GM20431 (cell line): ENCODE data around the gene PRR19.
"Not testable (repeated sequence)": the region's sequence is repeated elsewhere in the genome, so short reads cannot be mapped to it uniquely, and the experiment has no call there.

ENCODE experiments used
- in situ Hi-C: fragments of 300-500 bp; cut with MseI, MboI; formaldehyde crosslinking; loops from one replicate; pipeline ENCODE4 v1.15.0; 2020; ENCODE audit warnings: low sequenced_read_pairs; ENCODE audit not compliant: unreplicated experiment

PRR19 gene, protein sequence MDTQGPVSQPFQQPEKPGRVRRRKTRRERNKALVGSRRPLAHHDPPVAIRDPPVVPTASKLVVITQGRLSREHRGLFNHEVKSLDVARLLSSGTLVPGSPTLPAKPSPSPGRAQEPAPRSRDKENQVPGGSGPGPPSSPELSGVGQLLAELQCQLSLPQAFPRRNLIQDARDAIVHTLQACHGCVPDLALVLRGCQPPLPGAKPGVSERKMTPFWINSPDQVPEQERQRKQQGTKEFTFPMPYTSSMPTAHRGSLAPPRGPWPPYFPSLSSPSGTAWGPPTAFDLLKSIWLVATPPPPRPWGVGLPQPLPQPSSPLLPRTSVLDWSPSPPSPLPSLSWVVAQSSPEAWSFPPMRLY

DNA sequence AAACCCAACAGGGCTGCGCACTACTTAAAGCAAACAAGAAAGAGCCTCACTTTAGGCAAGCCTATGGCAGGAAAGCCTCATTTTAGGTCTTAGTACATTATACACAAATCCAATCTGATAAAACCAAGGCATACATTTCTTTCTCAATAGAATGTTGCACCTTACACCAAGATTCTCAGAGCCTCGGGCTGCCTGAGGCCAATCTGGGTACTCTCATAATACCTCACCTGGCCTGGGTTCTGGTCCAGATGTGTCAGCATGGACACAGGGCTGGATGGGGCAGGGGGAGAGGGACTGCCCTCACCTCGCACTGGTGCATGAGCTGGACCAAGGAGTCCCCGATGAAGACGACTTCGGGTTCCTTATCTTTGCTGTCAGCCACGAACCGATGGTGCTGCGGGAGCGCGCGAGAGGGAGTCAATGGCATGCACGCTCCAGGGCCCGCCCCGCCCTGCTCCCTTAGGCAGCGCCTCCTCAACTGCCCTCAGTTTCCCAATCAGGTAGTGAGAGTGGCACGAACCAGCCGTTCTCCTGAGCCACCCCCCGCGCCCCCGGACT lies at the start of gene PRR19:
Gene PRR19 (plus strand): TSS at position 487 of the 558 bp plus-strand sequence. CDS start 7,453 bp downstream, outside the sequence.
- in situ Hi-C loops: no loop called here

DNA sequence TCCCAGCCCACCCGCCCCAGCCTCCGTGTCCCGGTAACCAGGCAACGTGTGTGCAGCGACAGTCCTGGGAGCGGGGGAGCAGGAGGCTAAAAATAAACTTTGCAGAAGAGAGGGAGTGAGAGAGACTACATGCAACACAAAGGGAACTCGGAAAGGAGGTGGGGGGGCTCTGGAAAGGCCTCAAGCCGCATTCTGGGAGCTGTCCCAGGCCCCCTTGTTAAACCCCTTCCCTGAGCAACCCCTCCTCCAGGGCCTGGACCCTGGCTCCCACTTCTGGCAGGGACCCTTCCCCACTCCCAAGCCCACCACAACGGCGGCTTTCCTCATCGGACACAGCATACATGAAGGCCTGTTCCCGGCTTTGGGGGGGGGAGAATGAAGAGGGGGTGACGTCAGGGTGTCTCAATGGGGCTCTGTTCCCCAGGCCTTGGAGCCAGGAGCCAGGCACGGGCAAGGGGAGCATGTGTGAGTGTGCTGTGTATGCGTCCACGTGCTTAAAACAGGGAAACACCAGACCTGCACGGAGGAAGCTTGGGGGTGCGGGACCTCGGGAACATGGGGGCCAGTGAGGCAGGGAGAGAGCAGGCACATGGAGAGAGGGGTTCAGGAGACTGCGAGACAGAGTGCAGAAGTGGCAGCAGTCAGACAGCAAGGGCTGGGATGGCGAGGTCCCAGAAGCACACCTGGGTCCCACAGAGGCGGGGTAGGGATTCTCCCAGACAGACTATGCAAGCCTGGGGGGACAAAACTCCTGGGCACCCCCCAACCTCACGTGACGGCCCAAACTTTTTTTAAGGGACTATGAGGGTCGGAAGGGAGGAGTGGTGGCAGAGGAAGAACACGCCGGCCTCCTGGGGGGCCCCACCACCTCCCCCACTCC lies 49.3 kb upstream of the PRR19 start:
- in situ Hi-C loops: no loop called here

DNA sequence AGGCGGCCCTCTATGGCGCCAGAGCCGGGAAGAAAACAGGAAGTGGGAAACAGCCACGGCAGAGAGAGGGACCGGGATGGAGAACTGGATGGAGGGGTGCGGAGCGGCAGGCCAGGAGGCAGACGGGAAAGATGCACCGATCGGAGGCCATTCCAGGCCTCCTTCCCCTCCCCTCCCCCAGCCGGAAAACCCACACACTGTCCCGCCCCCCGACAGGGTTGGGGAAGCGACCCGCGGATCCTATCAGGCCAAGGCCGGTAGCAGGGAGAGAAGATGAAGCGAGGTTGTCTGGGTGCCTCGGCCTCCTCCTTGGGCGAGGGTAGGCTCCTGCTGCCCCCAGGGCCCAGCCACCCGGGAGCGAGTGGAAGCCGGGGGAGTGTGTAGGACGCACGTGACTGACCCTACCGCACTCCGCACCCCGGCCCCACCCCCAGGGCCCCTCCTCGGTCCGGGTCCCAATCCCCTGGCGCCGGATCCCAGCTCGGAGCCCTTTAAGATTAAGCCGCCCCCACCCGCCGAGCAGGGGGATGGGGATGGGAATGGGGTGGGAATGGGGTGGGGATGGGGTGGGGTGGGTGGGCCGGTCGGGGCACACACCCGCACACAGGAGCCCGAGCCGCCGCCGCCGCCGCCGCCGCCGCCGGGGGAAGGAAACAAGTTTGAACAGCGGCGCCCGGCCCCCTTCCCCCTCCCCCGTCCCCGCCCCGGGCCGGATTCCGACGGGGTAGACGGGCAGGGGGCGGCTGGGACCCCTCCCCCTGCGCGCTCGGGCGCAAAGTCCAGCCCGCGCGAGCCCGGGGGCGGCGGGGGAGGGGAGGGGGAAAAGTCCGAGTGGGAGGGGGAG lies 48.5 kb upstream of the PRR19 start:
- in situ Hi-C loops: no loop called here

DNA sequence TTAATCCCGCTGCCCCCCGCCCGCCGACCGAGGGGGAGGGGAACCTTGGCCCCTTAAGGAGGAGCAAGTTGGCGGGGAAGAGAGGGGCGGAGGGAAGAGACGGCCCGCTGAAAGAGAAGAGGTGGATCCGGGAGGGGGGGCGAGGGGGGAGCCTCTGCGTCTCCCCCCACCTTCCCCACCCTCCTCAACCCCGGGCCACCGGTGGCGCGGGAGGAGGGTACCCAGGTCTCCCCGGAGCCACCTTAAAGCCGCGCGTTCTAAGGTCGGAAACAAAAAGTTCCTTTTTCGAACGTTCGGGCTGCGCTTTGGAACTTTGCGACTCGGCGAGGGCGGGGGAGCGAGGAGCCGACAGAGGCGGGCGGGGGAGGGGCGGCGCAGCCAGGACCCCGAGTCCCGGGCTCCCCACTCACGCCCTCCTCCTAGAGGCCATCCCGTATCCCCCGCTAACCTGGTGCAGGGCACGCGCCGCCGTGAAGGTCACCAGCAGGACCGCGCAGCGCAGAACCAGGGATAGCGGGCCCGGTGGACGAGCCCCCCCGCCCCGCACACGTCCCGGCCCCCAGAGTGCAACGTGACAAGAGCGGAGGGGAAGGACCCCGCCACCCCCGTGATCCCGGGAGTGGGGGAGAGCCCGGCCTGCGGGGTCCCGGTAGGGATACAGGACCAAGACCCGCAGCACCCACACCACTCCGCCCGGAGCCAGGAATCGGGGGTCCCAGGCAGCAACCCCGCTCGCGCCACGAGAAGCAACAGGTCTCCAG lies 47.7 kb upstream of the PRR19 start:
- in situ Hi-C loops: no loop called here

DNA sequence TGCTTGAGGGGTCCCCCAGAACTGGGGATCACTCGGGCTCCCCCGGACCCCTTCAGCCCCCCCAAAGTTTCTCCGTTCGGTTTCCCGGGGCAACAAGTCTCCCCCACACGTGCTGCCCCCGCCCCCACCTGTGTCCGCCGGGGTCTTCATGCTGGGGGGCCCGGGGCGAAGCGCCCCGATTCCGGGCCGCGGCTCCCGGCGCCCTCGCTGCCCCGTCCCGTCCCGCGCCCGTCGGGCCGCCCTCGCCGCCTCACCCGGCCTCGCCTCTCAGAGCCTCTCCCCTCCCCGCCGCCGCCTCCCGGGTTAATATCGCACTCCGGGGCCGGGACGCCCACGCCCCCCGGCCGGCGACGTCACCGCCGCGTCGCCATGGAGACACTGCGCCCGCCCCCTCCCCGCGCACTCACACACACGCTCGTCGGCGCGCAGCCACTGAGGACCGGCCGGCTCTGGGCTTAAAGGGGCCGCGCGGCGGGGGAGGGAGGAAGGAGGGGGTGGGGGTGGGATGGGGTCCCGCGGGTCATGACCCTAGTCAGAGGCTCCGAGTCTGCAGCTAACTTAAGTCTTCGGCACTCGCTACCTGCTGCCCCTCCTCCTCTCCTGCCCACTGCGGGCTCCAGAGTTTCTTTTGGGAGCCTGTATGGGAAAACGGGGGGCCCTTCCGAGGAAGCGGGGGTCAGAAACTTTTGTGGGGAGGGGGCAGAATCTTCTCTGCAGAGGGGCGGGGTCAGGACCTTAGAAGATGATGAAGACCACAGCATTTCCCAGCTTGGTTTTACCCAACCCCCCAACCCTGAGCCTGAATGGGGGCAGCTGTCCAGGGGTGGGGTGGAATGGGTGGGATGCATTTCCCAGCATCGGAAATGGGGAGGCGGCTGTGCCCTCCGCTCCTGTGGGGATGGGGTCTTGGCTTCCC lies 46.8 kb upstream of the PRR19 start, which contains the start of gene ERF:
Gene ERF (minus strand): TSS at position 279 of the 916 bp plus-strand sequence. CDS start 129 bp downstream, at position 150.
- in situ Hi-C loops: no loop called here

DNA sequence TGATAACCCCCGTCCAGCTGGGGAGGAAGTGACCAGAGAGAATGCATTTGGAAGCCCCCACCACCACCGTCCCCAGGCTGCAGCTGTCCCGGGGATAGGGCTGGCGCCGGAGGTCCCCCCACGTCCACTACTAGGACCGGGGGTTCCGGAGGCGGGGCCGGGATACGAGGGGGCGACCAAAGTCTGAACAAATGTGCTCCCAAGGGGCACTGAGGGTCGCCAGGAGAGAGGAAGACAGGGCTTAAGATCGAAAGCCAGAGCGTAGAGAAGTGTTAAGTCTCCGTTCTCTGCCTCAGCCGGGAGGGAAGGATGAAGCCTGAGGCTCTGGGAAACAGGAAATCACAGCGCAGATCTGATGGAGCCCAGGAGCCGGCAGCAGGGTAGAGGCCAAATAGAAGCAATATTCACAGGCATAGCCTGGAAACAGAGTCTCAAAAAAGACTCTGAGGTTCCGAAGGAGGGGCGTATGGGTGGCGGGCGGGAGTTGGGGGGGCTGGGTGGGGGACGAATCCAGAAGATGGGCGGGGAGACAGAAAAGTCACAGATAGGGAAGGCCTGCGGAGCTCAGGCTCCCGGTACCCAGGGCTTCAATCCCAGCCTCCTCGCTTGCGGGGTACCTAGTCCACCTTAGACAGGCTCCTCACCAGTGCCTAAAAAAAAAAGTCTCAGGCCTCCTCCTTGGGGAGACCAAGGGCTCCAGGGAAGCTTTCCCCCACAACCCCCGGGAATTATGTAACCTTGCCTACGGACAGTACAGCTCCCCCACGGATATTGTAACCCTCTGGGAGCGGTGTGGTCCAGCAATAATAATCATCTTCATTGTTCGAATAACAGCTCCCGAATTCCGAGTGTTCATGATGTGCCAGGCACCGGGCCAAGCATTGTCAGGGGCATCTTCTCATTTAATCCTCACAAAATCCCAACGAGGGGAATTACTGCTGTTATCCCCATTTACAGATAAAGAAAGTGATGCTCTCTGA lies 45.9 kb upstream of the PRR19 start:
- in situ Hi-C loops: no loop called here

DNA sequence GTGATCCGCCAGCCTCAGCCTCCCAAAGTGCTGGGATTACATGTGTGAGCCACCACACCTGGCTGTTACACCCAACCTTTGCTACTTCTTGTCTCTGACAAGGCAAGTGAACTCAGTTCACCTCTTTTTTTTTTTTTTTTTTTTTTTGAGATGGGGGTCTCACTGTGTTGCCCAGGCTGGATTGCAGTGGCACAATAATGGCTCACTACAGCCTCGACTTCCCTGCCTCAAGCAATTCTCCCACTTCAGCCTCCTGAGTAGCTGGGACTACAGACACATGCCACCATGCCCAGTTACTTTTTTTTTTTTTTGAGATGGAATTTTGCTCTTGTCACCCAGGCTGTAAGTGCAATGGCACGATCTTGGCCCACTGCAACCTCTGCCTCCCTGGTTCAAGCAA lies 44.1 kb upstream of the PRR19 start:
- in situ Hi-C loops: not testable (repeated sequence)

DNA sequence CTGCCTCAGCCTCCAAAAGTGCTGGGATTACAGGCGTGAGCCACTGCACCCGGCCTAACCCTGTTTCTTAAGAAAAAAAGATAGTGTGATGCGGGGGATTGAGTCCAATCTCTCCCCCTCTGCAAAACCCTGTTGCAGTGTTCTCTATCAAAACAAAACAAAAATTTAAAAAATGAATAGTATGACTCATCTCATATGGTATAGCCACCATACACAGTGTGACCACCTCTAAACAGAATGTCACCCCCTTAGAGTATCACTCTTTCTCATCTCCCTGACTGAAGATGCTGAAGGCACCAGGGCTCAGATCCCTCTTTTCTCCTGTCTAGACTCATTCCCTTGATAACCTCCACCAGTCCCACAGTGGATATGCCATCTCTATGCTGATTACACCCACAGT lies 40.2 kb upstream of the PRR19 start:
- in situ Hi-C loops: no loop called here

DNA sequence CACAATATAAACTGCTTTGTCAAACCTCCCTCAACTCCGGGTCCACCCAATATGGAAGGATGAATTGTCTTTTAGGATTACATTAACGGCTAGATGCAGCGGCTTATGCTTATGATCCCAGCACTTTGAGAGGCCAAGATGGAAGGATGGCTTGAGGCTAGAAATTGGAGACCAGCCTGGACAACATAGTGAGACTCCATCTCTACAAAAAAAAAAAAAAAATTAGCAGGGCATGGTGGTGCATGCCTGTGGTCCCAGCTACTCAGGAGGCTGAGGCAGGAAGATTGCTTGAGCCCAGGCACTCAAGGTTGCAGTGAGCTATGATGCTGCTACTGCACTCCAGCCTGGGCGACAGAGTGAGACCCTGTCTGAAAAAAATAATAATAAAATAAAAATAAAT lies 35.8 kb upstream of the PRR19 start:
- in situ Hi-C loops: not testable (repeated sequence)

DNA sequence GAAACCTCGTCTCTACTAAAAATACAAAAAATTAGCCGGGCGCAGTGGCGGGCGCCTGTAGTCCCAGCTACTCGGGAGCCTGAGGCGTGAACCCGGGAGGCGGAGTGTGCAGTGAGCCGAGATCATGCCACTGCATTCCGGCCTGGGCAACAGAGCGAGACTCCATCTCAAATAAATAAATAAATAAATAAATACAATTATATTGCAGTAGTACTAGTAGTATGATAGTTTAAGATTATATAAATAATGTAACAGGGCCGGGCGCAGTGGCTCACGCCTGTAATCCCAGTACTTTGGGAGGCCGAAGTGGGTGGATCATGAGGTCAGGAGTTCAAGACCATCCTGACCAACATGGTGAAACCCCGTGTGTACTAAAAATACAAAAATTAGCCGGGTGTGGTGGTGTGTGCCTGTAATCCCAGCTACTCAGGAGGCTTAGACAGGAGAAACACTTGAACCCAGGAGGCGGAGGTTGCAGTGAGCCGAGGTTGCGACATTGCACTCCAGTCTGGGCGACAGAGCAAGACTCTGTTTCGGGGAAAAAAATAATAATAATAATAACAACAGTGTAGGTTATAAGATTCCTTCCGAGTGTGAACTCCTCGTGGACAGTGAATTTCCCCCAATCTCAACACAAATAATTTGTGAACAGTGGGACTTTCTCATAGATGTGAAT lies 34.9 kb upstream of the PRR19 start:
- in situ Hi-C loops: not testable (repeated sequence)

DNA sequence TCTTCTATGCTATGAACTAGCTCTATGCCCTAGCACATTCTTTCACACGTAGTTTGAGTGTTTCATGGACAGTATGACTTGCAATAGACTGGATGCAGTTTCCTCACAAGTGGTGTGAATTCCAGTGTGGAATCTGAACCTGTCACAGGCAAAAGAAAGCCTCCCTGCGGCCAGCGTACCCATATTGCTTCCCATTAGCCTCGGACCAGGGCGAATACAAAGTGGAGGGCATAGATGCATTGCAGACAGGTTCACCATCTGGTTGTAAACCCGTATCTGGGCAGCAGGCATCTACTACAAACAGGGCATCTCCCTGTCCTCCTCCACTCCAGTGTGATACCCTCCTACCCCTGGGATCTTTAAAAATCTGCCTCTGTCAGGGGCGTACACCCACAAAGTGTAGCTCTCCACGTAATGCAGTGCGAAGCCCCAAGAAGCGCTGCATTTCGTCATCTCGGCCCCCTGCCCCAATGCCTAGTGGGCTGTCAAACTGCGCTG lies 34.2 kb upstream of the PRR19 start:
- in situ Hi-C loops: no loop called here

DNA sequence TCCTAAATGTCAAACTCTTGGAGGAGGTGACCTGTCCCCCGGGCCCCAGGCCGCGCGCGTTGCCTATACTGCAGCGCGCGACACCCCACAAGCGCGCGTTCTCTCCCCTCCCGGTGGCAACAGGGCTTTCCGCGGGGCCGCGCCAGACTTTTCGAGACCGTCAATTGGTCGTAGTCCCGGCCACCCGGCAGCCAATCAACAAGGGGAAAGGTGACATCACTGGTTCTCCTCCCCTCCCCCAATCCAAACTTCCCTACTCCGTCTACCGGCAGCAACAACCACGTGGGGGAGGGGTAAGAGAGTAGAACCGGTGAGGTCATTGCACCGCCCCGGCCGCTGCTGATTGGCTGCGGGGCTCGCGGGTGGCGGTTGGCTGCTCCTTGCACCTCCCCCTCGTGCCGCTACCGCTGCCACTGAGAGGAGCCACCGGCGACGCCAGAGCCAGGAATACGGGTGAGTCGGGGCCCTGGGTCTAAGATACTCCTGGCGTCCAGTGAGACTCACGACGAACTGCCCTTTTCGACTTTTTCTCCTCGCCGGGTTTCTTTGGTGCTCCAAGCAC lies 33.7 kb upstream of the PRR19 start:
- in situ Hi-C loops: no loop called here

DNA sequence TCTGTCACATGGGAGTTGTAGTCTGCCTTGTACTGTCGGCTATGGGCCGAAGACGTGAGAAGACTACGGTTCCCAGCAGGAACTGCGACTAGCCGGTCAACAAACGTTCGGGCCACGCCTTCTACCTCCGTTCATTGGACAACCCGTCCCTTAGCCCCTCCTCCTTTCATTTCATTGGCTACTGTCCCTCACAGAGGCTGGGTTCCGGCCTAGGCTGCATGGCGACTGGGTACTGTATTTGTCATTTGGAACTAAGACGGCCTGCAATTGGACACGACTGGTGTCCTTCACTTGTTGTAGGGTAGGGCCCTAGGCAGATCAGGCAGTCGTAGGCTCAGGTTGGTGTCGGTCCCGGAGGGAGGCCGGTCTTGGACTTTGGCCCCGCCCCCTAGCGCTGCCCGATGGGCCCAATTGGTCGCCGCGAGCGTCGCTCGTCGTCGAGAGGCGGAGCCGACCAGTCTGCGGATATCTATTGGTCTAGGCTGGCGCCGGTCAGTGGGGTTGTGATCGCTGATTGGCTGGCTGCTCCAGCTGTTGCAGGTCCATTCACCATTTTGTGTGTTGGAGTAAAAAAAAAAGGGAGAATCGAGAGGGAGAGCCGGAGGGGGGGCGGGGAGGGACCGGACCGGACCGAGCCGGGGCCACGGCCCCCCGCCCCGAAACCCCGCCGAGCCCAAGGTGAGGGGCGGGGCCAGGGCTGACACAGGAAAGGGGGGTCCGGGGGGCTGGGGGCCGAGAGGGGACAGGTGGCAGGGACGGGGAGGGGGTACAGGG lies 33.0 kb upstream of the PRR19 start, which contains the start of gene CIC:
Gene CIC (plus strand): TSS at position 549 of the 774 bp plus-strand sequence. CDS start 2,532 bp downstream, outside the sequence.
- in situ Hi-C loops: no loop called here

DNA sequence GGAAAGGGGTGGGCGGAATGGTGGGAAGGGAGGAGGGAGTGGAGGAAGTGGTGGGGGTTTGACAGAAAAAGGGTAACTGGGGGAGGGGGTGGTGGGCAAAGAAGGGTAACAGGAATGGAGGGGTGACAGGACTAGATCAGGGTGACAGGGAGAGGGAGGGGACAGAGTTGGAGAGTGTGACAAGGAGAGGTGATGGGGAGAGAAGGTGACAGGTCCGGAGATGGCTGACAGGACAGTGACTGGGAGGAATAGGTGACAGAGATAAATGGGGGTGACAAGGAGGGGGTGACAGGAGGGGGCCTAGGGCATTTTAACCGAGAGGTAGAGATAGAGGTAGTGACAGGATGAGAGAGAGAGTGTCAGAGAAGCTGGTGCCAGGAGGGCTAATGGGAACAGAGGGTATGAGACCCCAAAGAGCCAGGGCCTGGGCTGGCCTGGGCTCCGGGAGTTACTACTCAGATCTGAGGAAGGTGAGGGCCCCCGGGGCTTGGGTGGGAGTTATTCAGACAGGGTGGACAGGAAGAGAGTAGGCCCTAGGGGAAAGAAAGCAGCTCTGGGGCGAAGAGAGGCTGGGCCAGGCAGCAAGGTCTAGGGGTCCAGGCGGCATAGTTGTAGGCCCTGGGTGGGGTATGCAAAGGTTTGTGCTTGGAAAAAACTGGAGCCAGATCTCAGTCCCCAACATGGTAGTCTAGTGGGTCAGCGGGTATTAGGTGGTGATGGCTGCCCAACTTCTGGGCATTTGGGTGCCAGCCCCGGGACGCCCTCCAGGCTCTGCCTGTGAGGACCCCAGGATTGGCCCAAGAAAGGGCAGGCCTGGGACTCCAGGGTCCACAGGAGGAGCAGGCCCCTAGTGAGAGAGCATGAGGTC lies 32.2 kb upstream of the PRR19 start:
- in situ Hi-C loops: no loop called here
